OCI-LY3 (cell line): ENCODE results near the gene SOWAHA.

Experiments used
- H2AFZ ChIP-seq: fragments of 200-600, 300-600 bp; shearing (Covaris generic); 2 replicates; pipeline ENCODE4 v1.6.0; 2014; ENCODE audit warnings: antibody characterized with exemption, low read depth, low read length
- H3K27ac ChIP-seq: fragments of 200-600, 300-600 bp; sonication (generic); 2 replicates; pipeline ENCODE4 v1.5.1; 2014; ENCODE audit warnings: mild to moderate bottlenecking, low read length, moderate library complexity, mixed read lengths
- H3K27me3 ChIP-seq: fragments of 200-600, 300-600 bp; sonication (generic); 2 replicates; pipeline ENCODE4 v1.6.1; 2014; ENCODE audit warnings: low read depth, low read length, mixed read lengths
- H3K36me3 ChIP-seq: fragments of 200-600, 300-600 bp; sonication (generic); replicated peaks from 2 replicates; pipeline ENCODE3; 2014; ENCODE audit warnings: low read depth, low read length, mixed read lengths
- H3K4me1 ChIP-seq: fragments of 300-600, 200-600 bp; sonication (generic); 2 replicates; pipeline ENCODE4 v1.6.1; 2014; ENCODE audit warnings: low read length, mixed read lengths
- H3K4me2 ChIP-seq: fragments of 200-600, 300-600 bp; sonication (generic); 2 replicates; pipeline ENCODE4 v1.6.1; 2014; ENCODE audit warnings: low read length, mixed read lengths
- H3K4me3 ChIP-seq: fragments of 300-600, 200-600 bp; sonication (generic); 2 replicates; pipeline ENCODE4 v1.5.1; 2014; ENCODE audit warnings: antibody characterized with exemption, mild to moderate bottlenecking, low read length, moderate library complexity
- H3K79me2 ChIP-seq: fragments of 300-600, 200-600 bp; shearing (Covaris generic); 2 replicates; pipeline ENCODE4 v1.6.1; 2014; ENCODE audit warnings: mild to moderate bottlenecking, low read length, mixed read lengths
- H3K9ac ChIP-seq: fragments of 300-600, 200-600 bp; shearing (Covaris generic); 2 replicates; pipeline ENCODE4 v1.6.0; 2014; ENCODE audit warnings: mild to moderate bottlenecking, low read length, moderate library complexity
- H3K9me3 ChIP-seq: fragments of 200-600, 300-600 bp; shearing (Covaris generic); 2 replicates; pipeline ENCODE4 v1.6.1; 2014; ENCODE audit warnings: low read length, mixed read lengths; ENCODE audit not compliant: insufficient read depth
- H4K20me1 ChIP-seq: fragments of 200-600, 300-600 bp; sonication (generic); 2 replicates; pipeline ENCODE4 v1.6.1; 2016; ENCODE audit warnings: low read length, mixed read lengths; ENCODE audit not compliant: insufficient read depth
- CTCF ChIP-seq: fragments of 200-600, 300-600 bp; sonication (generic); IDR thresholded peaks from 2 replicates; pipeline ENCODE4 v1.5.1; 2014; ENCODE audit warnings: antibody characterized with exemption, low read length, low read depth
- EZH2phosphoT487 ChIP-seq: fragments of 200-600 bp; shearing (Covaris generic); IDR thresholded peaks from 2 replicates; pipeline ENCODE4 v1.6.1; 2018; ENCODE audit warnings: antibody characterized with exemption, mixed run types, low read depth

SOWAHA gene

GRCh38 chr5:132825834-132826391 is 12.8 kb downstream of the SOWAHA start:
- TF ChIP-seq EZH2phosphoT487 (no peak), CTCF (no peak)
- Histone ChIP-seq H3K4me3 (no peak overlapping the region), H3K9me3 (no peaks in the 10 kb centered on the region), H3K9ac (no peak overlapping the region), H4K20me1 (no peaks in the 10 kb centered on the region), H3K4me2 (no peak overlapping the region), H3K27ac (no peak overlapping the region), H2AFZ (no peak overlapping the region), H3K36me3 (no peaks in the 10 kb centered on the region), H3K27me3 (no peaks in the 10 kb centered on the region), H3K79me2 (no peaks in the 10 kb centered on the region), H3K4me1 (0 out of 2 replicates have a peak, but pooled peaks cover 3% of the 10 kb centered on the region)

- Histone ChIP-seq H4K20me1 (no peaks in the 10 kb centered on the region), H3K4me2 (no peak overlapping the region), H3K9me3 (no peaks in the 10 kb centered on the region), H3K36me3 (no peaks in the 10 kb centered on the region), H3K27me3 (no peaks in the 10 kb centered on the region), H2AFZ (no peak overlapping the region), H3K9ac (no peak overlapping the region), H3K4me3 (no peak overlapping the region), H3K4me1 (0 out of 2 replicates have a peak, but pooled peaks cover 3% of the 10 kb centered on the region), H3K79me2 (no peaks in the 10 kb centered on the region), H3K27ac (no peak overlapping the region)
- TF ChIP-seq CTCF (no peak), EZH2phosphoT487 (no peak)
These were observed 13.5 kb downstream of the SOWAHA start for GRCh38 chr5:132826424-132827082.

- Histone ChIP-seq H3K4me1 (0 out of 2 replicates have a peak, but pooled peaks cover 3% of the 10 kb centered on the region), H3K4me2 (no peak overlapping the region), H3K27ac (no peak overlapping the region), H3K4me3 (no peak overlapping the region), H3K27me3 (no peaks in the 10 kb centered on the region), H2AFZ (no peak overlapping the region), H3K36me3 (no peaks in the 10 kb centered on the region), H4K20me1 (no peaks in the 10 kb centered on the region), H3K79me2 (no peaks in the 10 kb centered on the region), H3K9me3 (no peaks in the 10 kb centered on the region), H3K9ac (no peak overlapping the region)
- TF ChIP-seq CTCF (no peak), EZH2phosphoT487 (no peak)
These were observed 15.0 kb downstream of the SOWAHA start for GRCh38 chr5:132827943-132828673.

- H3K4me1 ChIP-seq: 0 out of 2 replicates have a peak, but pooled peaks cover 3% of the 10 kb centered on the region
- no peak overlapping the region for H3K4me3 ChIP-seq
- H2AFZ ChIP-seq: no peak overlapping the region
- TF ChIP-seq EZH2phosphoT487 (no peak), CTCF (no peak)
- no peaks in the 10 kb centered on the region for H3K27me3 ChIP-seq
- no peak overlapping the region for H3K27ac ChIP-seq
- H4K20me1 ChIP-seq: no peaks in the 10 kb centered on the region
- no peak overlapping the region for H3K9ac ChIP-seq
- no peaks in the 10 kb centered on the region for H3K79me2 ChIP-seq
- no peaks in the 10 kb centered on the region for H3K36me3 ChIP-seq
- H3K4me2 ChIP-seq: no peak overlapping the region
- no peaks in the 10 kb centered on the region for H3K9me3 ChIP-seq
These were observed 15.9 kb downstream of the SOWAHA start for GRCh38 chr5:132828846-132829494.
